Endodermal cell (in vitro differentiated cells): ENCODE data around the gene ZRANB2. TPM values are rescaled to one million over a fixed set of nuclear protein-coding genes. Genes with fewer than 3 reads are reported as not detected.
A peak's percentile ranks its signal among the peaks of the same experiment; 100 is the strongest.

Experiments
- DNase-seq: peaks from one replicate; pipeline ENCODE4 v3.0.0-alpha.2; 2017
- H3K27ac ChIP-seq: 2 replicates; pipeline ENCODE4 v1.5.1; 2013; ENCODE audit warnings: mild to moderate bottlenecking, low read depth, low read length, moderate library complexity
- H3K27me3 ChIP-seq: 2 replicates; pipeline ENCODE4 v1.6.1; 2013; ENCODE audit warnings: mild to moderate bottlenecking, low read length, moderate library complexity; ENCODE audit not compliant: insufficient read depth, control insufficient read depth, poor library complexity, severe bottlenecking
- H3K36me3 ChIP-seq: 2 replicates; pipeline ENCODE4 v1.7.0; 2013; ENCODE audit warnings: mild to moderate bottlenecking, low read length, moderate library complexity; ENCODE audit not compliant: control insufficient read depth, insufficient read depth
- H3K4me1 ChIP-seq: one replicate; pipeline ENCODE4 v1.7.0; 2013; ENCODE audit warnings: low read length; ENCODE audit not compliant: control insufficient read depth, insufficient read depth
- H3K4me3 ChIP-seq: 2 replicates; pipeline ENCODE4 v1.5.1; 2013; ENCODE audit warnings: mild to moderate bottlenecking, low read length, moderate library complexity
- H3K9ac ChIP-seq: 2 replicates; pipeline ENCODE4 v1.6.1; 2013; ENCODE audit warnings: mild to moderate bottlenecking, low read length, moderate library complexity; ENCODE audit not compliant: poor library complexity, severe bottlenecking; ENCODE audit errors: extremely low read depth
- H3K9me3 ChIP-seq: 2 replicates; pipeline ENCODE4 v1.6.1; 2013; ENCODE audit warnings: mild to moderate bottlenecking, low read length, moderate library complexity; ENCODE audit not compliant: control insufficient read depth
- H3K27ac Mint-ChIP-seq: 2 replicates; pipeline ENCODE4 v1.8.0; 2020; ENCODE audit warnings: mixed read lengths
- H3K27me3 Mint-ChIP-seq: 2 replicates; pipeline ENCODE4 v1.8.0; 2021; ENCODE audit warnings: mild to moderate bottlenecking, mixed read lengths; ENCODE audit not compliant: insufficient read depth
- H3K36me3 Mint-ChIP-seq: 2 replicates; pipeline ENCODE4 v1.8.0; 2020; ENCODE audit warnings: low read depth, mixed read lengths
- H3K4me1 Mint-ChIP-seq: 2 replicates; pipeline ENCODE4 v1.8.0; 2020; ENCODE audit warnings: mixed read lengths
- H3K4me3 Mint-ChIP-seq: 2 replicates; pipeline ENCODE4 v1.8.0; 2020; ENCODE audit warnings: mild to moderate bottlenecking, moderate library complexity, mixed read lengths
- H3K9me3 Mint-ChIP-seq: 2 replicates; pipeline ENCODE4 v1.8.0; 2020; ENCODE audit warnings: mild to moderate bottlenecking, mixed read lengths
- CTCF ChIP-seq: fragments of 200-600 bp; sonication (generic); conservative IDR thresholded peaks from 2 replicates; pipeline ENCODE4 v1.5.0; 2021; ENCODE audit warnings: antibody characterized with exemption, mild to moderate bottlenecking
- WGBS, 2 experiments: methylation state at CpG; one replicate each; pipeline versions ENCODE4 v1.1.5 to v1.1.7; 2013; ENCODE audit warnings: missing lambda C conversion rate in 2 of 2, mixed read lengths in 1 of 2; ENCODE audit not compliant: insufficient coverage in 1 of 2, insufficient read length in 1 of 2; 5-methylcytosine and 5-hydroxymethylcytosine counted together
- total RNA-seq, 2 donors: library from RNA; stranded (reverse); fragmentation: NEBNext Ultra II Directional in 1 of 2; extraction: Animal tissue kit (Norgen Biotek cat#: 25700) in 1 of 2; gene quantifications; 2 replicates in 1 of 2; 3 replicates in 1 of 2; pipeline ENCODE4 v1.2.1, GENCODE V29; 2021

The ZRANB2 gene
- total RNA-seq, 2 donors from 2014 or later: 82.4 to 94.0 TPM

GRCh38 chr1:71086331-71086730 lies 5.5 kb upstream of the ZRANB2 start:
- peaks cover 5% of the 10 kb centered on the region for H3K9me3 ChIP-seq
- Mint-ChIP-seq H3K4me3 (no peak overlapping the region), H3K27me3 (peaks cover 39% of the 10 kb centered on the region), H3K36me3 (no peaks in the 10 kb centered on the region), H3K4me1 (peaks cover 3% of the 10 kb centered on the region), H3K27ac (no peak overlapping the region), H3K9me3 (peaks cover 6% of the 10 kb centered on the region)
- H3K27me3 ChIP-seq: peaks cover 25% of the 10 kb centered on the region
- H3K9ac ChIP-seq: no peak overlapping the region
- no peaks in the 10 kb centered on the region for H3K36me3 ChIP-seq
- no peak for TF ChIP-seq CTCF
- H3K4me1 ChIP-seq: no peaks in the 10 kb centered on the region
- no peak for DNase-seq
- WGBS, 2 experiments: 82 to 98% methylated on average over 1 of the region's 1 CpG
- H3K27ac ChIP-seq: no peak overlapping the region
- no peak overlapping the region for H3K4me3 ChIP-seq

GRCh38 chr1:71083271-71083670 lies 2.4 kb upstream of the ZRANB2 start:
- no peak overlapping the region for H3K9ac ChIP-seq
- H3K9me3 Mint-ChIP-seq: peaks cover 6% of the 10 kb centered on the region
- peaks cover 5% of the 10 kb centered on the region for H3K36me3 Mint-ChIP-seq
- peaks cover 5% of the 10 kb centered on the region for H3K9me3 ChIP-seq
- peaks cover 2% of the 10 kb centered on the region for H3K36me3 ChIP-seq
- H3K27me3 ChIP-seq: peaks cover 25% of the 10 kb centered on the region
- no peak overlapping the region for H3K27ac Mint-ChIP-seq
- peaks cover 3% of the 10 kb centered on the region for H3K4me1 ChIP-seq
- DNase-seq: no peak
- peaks cover 34% of the 10 kb centered on the region for H3K27me3 Mint-ChIP-seq
- no peak overlapping the region for H3K4me3 ChIP-seq
- no peak overlapping the region for H3K4me3 Mint-ChIP-seq
- 75% methylated on average over 2 of the region's 2 CpGs; no CpG with 5 or more reads in 1 of the 2 experiments for WGBS, 2 experiments
- TF ChIP-seq CTCF: no peak
- peaks cover 7% of the 10 kb centered on the region for H3K4me1 Mint-ChIP-seq
- no peak overlapping the region for H3K27ac ChIP-seq

- peaks cover 14% of the 10 kb centered on the region for H3K36me3 Mint-ChIP-seq
- H3K36me3 ChIP-seq: peaks cover 18% of the 10 kb centered on the region
- H3K27ac Mint-ChIP-seq: peak overlapping the region; percentile 79
- H3K27me3 ChIP-seq: peaks cover 25% of the 10 kb centered on the region
- no peak overlapping the region for H3K27ac ChIP-seq
- no peak overlapping the region for H3K9ac ChIP-seq
- H3K27me3 Mint-ChIP-seq: peaks cover 33% of the 10 kb centered on the region
- peak overlapping the region; percentile 96 for H3K4me3 ChIP-seq
- H3K4me1 Mint-ChIP-seq: peaks cover 7% of the 10 kb centered on the region
- peaks cover 3% of the 10 kb centered on the region for H3K4me1 ChIP-seq
- peaks cover 6% of the 10 kb centered on the region for H3K9me3 Mint-ChIP-seq
- H3K4me3 Mint-ChIP-seq: peak overlapping the region; percentile 96
- no peak for TF ChIP-seq CTCF
- peaks cover 5% of the 10 kb centered on the region for H3K9me3 ChIP-seq
- peak; percentile 75 for DNase-seq
- 93 to 98% methylated on average over 6 to 7 of the region's 7 CpGs for WGBS, 2 experiments
Measured at GRCh38 chr1:71081697-71082080, 854 bp upstream of the ZRANB2 start.
